Measurements from ENCODE around the gene CNTF. TPM values are rescaled to one million over a fixed set of nuclear protein-coding genes. Genes with fewer than 3 reads are reported as not detected.

CNTF gene
- total RNA-seq, 1 experiment from 2014 or later = 5.5 TPM

DNA sequence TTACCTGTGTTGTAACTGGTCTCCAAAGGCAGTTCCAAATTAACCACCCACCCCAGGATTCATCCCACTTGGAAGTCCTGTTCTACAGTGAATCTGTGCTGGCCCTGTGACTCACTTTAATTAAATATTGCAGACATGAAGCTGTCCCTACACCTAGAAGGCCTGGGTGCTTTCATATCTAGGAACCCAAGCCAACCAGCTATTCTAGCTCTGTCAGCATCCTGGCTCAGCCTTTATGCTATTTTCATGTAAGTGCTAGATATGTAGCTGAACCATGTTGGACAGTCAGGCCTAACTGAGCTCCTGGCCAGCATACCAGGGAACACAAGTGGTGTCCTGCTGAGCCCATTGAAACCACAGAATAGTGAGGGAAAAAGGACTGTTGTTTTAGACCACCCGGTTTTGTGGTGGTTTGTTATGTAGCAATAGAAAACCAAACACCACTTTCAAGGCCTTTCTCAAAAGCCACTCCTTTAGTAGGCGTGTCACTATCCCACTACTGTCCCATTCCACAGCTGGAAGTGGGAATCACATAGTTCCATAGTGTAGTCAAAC, 30.3 kb downstream of the CNTF start:
- Histone ChIP-seq H3K9me3 (ENCODE audit: low read depth, low read length, poor library complexity, severe bottlenecking) (no peaks in the 10 kb centered on the region), H3K4me1 (ENCODE audit: insufficient read depth, low read length, poor library complexity, severe bottlenecking) (no peaks in the 10 kb centered on the region), H3K36me3 (ENCODE audit: insufficient read depth, low read length, poor library complexity, severe bottlenecking) (no peaks in the 10 kb centered on the region), H3K27me3 (replicated peaks; ENCODE audit: insufficient read depth, low read depth, low read length, poor library complexity) (no peaks in the 10 kb centered on the region), H3K4me3 (ENCODE audit: low read depth, low read length, poor library complexity, severe bottlenecking) (no peak overlapping the region), H3K27ac (ENCODE audit: low read depth, low read length, poor library complexity, severe bottlenecking) (no peak overlapping the region)
- intact Hi-C loops (cut with micrococcal nuclease; ENCODE audit: unreplicated experiment) = loop anchor here (2.0 to 5.0 kb wide), 3 partner anchors 249 to 484 kb away; no protein-coding TSS in a partner anchor
- ChIA-PET POLR2A (ENCODE audit: low non-redundant PET) (no interaction called here), CTCF (interaction anchor here (0.7 to 1.3 kb wide), 3 partner anchors 18 to 483 kb away, joined by 3 to 6 read pairs (median 4); no protein-coding TSS in a partner anchor)
- BruUV-seq (replicated peaks) = no TSS peak
- TF ChIP-seq, protein P1, sequence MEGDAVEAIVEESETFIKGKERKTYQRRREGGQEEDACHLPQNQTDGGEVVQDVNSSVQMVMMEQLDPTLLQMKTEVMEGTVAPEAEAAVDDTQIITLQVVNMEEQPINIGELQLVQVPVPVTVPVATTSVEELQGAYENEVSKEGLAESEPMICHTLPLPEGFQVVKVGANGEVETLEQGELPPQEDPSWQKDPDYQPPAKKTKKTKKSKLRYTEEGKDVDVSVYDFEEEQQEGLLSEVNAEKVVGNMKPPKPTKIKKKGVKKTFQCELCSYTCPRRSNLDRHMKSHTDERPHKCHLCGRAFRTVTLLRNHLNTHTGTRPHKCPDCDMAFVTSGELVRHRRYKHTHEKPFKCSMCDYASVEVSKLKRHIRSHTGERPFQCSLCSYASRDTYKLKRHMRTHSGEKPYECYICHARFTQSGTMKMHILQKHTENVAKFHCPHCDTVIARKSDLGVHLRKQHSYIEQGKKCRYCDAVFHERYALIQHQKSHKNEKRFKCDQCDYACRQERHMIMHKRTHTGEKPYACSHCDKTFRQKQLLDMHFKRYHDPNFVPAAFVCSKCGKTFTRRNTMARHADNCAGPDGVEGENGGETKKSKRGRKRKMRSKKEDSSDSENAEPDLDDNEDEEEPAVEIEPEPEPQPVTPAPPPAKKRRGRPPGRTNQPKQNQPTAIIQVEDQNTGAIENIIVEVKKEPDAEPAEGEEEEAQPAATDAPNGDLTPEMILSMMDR (conservative IDR thresholded peaks at IDR 0.05; ENCODE audit: low read depth, low read length) = no peak
- no peak for TF ChIP-seq EZH2 (IDR thresholded peaks at IDR 0.05; ENCODE audit: borderline replicate concordance, low read depth, low read length, poor library complexity, severe bottlenecking)
- no peak for DNase-seq (ENCODE audit: low spot score)

DNA sequence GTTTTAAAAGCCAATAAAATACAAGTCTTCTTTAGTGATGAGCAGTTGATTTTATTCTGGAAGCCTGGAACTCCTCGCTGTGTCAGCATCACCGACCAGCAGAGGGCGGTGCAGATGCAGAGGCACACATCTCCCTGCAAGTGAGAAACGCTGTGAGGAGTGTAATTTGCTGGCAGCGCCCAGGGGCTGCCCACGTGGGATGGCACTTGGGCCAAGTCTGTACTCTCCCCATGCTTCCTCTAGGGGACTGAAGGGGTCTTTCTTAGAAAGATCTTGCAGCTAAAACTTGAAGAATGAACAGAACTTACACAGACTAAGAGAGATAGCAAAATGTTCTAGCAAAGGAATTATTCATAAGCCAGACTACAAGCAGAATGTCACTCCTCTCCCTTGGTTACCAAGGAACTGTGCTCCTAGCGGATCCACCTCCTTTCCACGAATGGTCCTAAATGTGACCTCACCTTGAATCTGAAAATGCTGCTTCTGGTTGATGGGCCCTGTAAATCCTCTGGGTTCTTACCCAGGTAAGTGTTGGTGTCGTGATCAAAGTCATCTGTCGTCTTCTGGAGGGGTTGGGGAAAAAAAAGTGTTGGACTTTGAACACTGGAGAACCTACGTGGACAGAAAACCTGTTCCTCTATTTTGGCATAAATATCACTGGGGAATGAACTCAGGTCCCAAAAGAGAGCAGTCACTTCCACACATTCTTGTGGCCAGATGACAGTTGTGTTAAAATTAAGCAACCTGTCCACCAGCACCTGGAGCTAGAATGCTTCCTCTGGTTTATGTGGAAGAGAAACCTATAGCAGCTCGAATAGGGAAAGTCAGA, 31.8 kb downstream of the CNTF start:
- ChIA-PET CTCF (interaction anchor here (1.0 kb wide), 1 partner anchor 246 kb away, joined by 3 read pairs; no protein-coding TSS in a partner anchor), POLR2A (ENCODE audit: low non-redundant PET) (no interaction called here)
- H3K4me3 ChIP-seq (ENCODE audit: low read depth, low read length, poor library complexity, severe bottlenecking) = no peak overlapping the region
- H3K9me3 ChIP-seq (ENCODE audit: low read depth, low read length, poor library complexity, severe bottlenecking) = no peaks in the 10 kb centered on the region
- DNase-seq (ENCODE audit: low spot score) = peak; percentile 91
- TF ChIP-seq EZH2 (IDR thresholded peaks at IDR 0.05; ENCODE audit: borderline replicate concordance, low read depth, low read length, poor library complexity, severe bottlenecking) = no peak
- TF ChIP-seq, protein P1 (conservative IDR thresholded peaks at IDR 0.05; ENCODE audit: low read depth, low read length) = peak; percentile 98
- intact Hi-C loops (cut with micrococcal nuclease; ENCODE audit: unreplicated experiment) = loop anchor here (1.0 to 5.0 kb wide), 3 partner anchors 134 to 483 kb away; no protein-coding TSS in a partner anchor
- no peaks in the 10 kb centered on the region for H3K4me1 ChIP-seq (ENCODE audit: insufficient read depth, low read length, poor library complexity, severe bottlenecking)
- BruUV-seq (replicated peaks) = no TSS peak
- no peaks in the 10 kb centered on the region for H3K36me3 ChIP-seq (ENCODE audit: insufficient read depth, low read length, poor library complexity, severe bottlenecking)
- no peaks in the 10 kb centered on the region for H3K27me3 ChIP-seq (replicated peaks; ENCODE audit: insufficient read depth, low read depth, low read length, poor library complexity)
- H3K27ac ChIP-seq (ENCODE audit: low read depth, low read length, poor library complexity, severe bottlenecking) = no peak overlapping the region

GRCh38 chr11:58654908-58655296, 32.4 kb downstream of the CNTF start:
- intact Hi-C loops (cut with micrococcal nuclease; ENCODE audit: unreplicated experiment) = loop anchor here (1.0 to 5.0 kb wide), 3 partner anchors 133 to 482 kb away; no protein-coding TSS in a partner anchor
- Histone ChIP-seq H3K27me3 (replicated peaks; ENCODE audit: insufficient read depth, low read depth, low read length, poor library complexity) (no peaks in the 10 kb centered on the region), H3K27ac (ENCODE audit: low read depth, low read length, poor library complexity, severe bottlenecking) (no peak overlapping the region), H3K4me1 (ENCODE audit: insufficient read depth, low read length, poor library complexity, severe bottlenecking) (no peaks in the 10 kb centered on the region), H3K4me3 (ENCODE audit: low read depth, low read length, poor library complexity, severe bottlenecking) (no peak overlapping the region), H3K9me3 (ENCODE audit: low read depth, low read length, poor library complexity, severe bottlenecking) (no peaks in the 10 kb centered on the region), H3K36me3 (ENCODE audit: insufficient read depth, low read length, poor library complexity, severe bottlenecking) (no peaks in the 10 kb centered on the region)
- DNase-seq (ENCODE audit: low spot score) = no peak
- BruUV-seq (replicated peaks) = no TSS peak
- ChIA-PET POLR2A (ENCODE audit: low non-redundant PET) (no interaction called here), CTCF (interaction anchor here (1.0 kb wide), 1 partner anchor 246 kb away, joined by 3 read pairs; no protein-coding TSS in a partner anchor)
- no peak for TF ChIP-seq EZH2 (IDR thresholded peaks at IDR 0.05; ENCODE audit: borderline replicate concordance, low read depth, low read length, poor library complexity, severe bottlenecking)
- TF ChIP-seq, protein P1 (conservative IDR thresholded peaks at IDR 0.05; ENCODE audit: low read depth, low read length) = no peak

Measured in A673 (cell line).